ENCODE data around the gene ADAMTS3.

The ADAMTS3 gene

GRCh38 chr4:72569719-72570235, 756 bp upstream of the ADAMTS3 start:
- no peak for DNase-seq
- in situ Hi-C loops (cut with HindIII; ENCODE audit: low pct_ligation_motif_present, low sequenced_read_pairs): no loop called here
- no peak for TF ChIP-seq CTCF (IDR thresholded peaks at IDR 0.05; ENCODE audit: low read depth, low read length, missing control alignments)
- no peaks in the 10 kb centered on the region for H3K36me3 ChIP-seq (replicated peaks)
- no peak overlapping the region for H3K27ac ChIP-seq
- peak overlapping the region; percentile 73 for H3K4me3 ChIP-seq (ENCODE audit: low read depth, low read length)
- no peaks in the 10 kb centered on the region for H3K27me3 ChIP-seq (replicated peaks)

- H3K4me3 ChIP-seq (ENCODE audit: low read depth, low read length): peak overlapping the region; percentile 73
Measured at GRCh38 chr4:72567821-72568675, 973 bp downstream of the ADAMTS3 start.

GRCh38 chr4:72567036-72567435, 2.0 kb downstream of the ADAMTS3 start:
- DNase-seq: no peak
- no peaks in the 10 kb centered on the region for H3K27me3 ChIP-seq (replicated peaks)
- in situ Hi-C loops (cut with HindIII; ENCODE audit: low pct_ligation_motif_present, low sequenced_read_pairs): no loop called here
- no peaks in the 10 kb centered on the region for H3K36me3 ChIP-seq (replicated peaks)
- H3K4me3 ChIP-seq (ENCODE audit: low read depth, low read length): peak overlapping the region; percentile 73
- no peak overlapping the region for H3K27ac ChIP-seq
- TF ChIP-seq CTCF (IDR thresholded peaks at IDR 0.05; ENCODE audit: low read depth, low read length, missing control alignments): no peak

More at GRCh38 chr4:72567821-72568675, 973 bp downstream of the ADAMTS3 start:
- peak; percentile 75 for TF ChIP-seq CTCF (IDR thresholded peaks at IDR 0.05; ENCODE audit: low read depth, low read length, missing control alignments)
- H3K36me3 ChIP-seq (replicated peaks): no peaks in the 10 kb centered on the region
- in situ Hi-C loops (cut with HindIII; ENCODE audit: low pct_ligation_motif_present, low sequenced_read_pairs): no loop called here
- H3K27ac ChIP-seq: peak overlapping the region; percentile 7
- H3K27me3 ChIP-seq (replicated peaks): no peaks in the 10 kb centered on the region
- peak; percentile 72 for DNase-seq

GRCh38 chr4:72566464-72566972, 2.5 kb downstream of the ADAMTS3 start:
- DNase-seq: no peak
- Histone ChIP-seq H3K27me3 (replicated peaks) (no peaks in the 10 kb centered on the region), H3K36me3 (replicated peaks) (no peaks in the 10 kb centered on the region), H3K4me3 (ENCODE audit: low read depth, low read length) (no peak overlapping the region), H3K27ac (no peak overlapping the region)
- in situ Hi-C loops (cut with HindIII; ENCODE audit: low pct_ligation_motif_present, low sequenced_read_pairs): no loop called here
- TF ChIP-seq CTCF (IDR thresholded peaks at IDR 0.05; ENCODE audit: low read depth, low read length, missing control alignments): no peak

GRCh38 chr4:72564789-72565188, 4.2 kb downstream of the ADAMTS3 start:
- TF ChIP-seq CTCF (IDR thresholded peaks at IDR 0.05; ENCODE audit: low read depth, low read length, missing control alignments): no peak
- in situ Hi-C loops (cut with HindIII; ENCODE audit: low pct_ligation_motif_present, low sequenced_read_pairs): no loop called here
- Histone ChIP-seq H3K36me3 (replicated peaks) (no peaks in the 10 kb centered on the region), H3K4me3 (ENCODE audit: low read depth, low read length) (no peak overlapping the region), H3K27ac (no peak overlapping the region), H3K27me3 (replicated peaks) (no peaks in the 10 kb centered on the region)
- no peak for DNase-seq
